B cell (primary cell): ENCODE measurements around the gene LCOR.
"Not testable (repeated sequence)": the region's sequence is repeated elsewhere in the genome, so short reads cannot be mapped to it uniquely, and the experiment has no call there.

Source experiments
- EZH2 ChIP-seq: IDR thresholded peaks from 2 replicates; pipeline ENCODE4 v1.6.1; 2012; ENCODE audit warnings: borderline replicate concordance, low read depth, mild to moderate bottlenecking, moderate library complexity, low read length; ENCODE audit not compliant: insufficient read depth, poor library complexity, severe bottlenecking
- TF ChIP-seq, protein P1 (sequence below): fragments of 200-600 bp; IDR thresholded peaks from one replicate; pipeline ENCODE4 v1.8.0; 2022; ENCODE audit warnings: antibody characterized with exemption, mild to moderate bottlenecking

DNA sequence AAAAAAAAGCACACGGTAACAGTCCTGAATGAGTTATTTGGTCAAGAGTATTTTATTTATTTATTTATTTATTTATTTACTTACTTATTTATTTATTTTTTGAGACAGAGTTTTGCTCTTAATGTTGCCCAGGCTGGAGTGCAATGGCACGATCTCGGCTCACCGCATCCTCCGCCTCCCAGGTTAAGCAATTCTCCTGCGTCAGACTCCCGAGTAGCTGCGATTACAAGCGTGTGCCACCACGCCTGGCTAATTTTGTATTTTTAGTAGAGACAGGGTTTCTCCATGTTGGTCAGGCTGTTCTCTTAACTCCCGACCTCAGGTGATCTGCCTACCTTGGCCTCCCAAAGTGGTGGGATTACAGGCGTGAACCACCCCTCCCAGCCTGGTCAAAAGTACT lies 15.3 kb downstream of the LCOR start:
- TF ChIP-seq, protein P1, sequence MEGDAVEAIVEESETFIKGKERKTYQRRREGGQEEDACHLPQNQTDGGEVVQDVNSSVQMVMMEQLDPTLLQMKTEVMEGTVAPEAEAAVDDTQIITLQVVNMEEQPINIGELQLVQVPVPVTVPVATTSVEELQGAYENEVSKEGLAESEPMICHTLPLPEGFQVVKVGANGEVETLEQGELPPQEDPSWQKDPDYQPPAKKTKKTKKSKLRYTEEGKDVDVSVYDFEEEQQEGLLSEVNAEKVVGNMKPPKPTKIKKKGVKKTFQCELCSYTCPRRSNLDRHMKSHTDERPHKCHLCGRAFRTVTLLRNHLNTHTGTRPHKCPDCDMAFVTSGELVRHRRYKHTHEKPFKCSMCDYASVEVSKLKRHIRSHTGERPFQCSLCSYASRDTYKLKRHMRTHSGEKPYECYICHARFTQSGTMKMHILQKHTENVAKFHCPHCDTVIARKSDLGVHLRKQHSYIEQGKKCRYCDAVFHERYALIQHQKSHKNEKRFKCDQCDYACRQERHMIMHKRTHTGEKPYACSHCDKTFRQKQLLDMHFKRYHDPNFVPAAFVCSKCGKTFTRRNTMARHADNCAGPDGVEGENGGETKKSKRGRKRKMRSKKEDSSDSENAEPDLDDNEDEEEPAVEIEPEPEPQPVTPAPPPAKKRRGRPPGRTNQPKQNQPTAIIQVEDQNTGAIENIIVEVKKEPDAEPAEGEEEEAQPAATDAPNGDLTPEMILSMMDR, result not testable (repeated sequence)
- TF ChIP-seq EZH2, result not testable (repeated sequence)
